SK-N-SH (cell line): Measurements from ENCODE around the gene GDF9.

Source experiments
- CTCF ChIP-seq: fragments of 200-600 bp; sonication (generic); IDR thresholded peaks from 2 replicates; pipeline ENCODE4 v1.6.1; 2017; ENCODE audit warnings: antibody characterized with exemption, mild to moderate bottlenecking, moderate library complexity
- EP300 ChIP-seq, 2 experiments: IDR thresholded peaks; 2 replicates each; pipeline versions ENCODE4 v1.4.0 to v1.6.1; 2012; ENCODE audit warnings: borderline replicate concordance in 1 of 2, low read depth in 1 of 2, low read length in 1 of 2
- EZH2phosphoT487 ChIP-seq: fragments of 200-600 bp; sonication (generic); IDR thresholded peaks from 2 replicates; pipeline ENCODE4 v1.6.1; 2017; ENCODE audit warnings: low read depth, mixed run types, mild to moderate bottlenecking, antibody characterized with exemption, moderate library complexity, borderline replicate concordance
- MAX ChIP-seq: IDR thresholded peaks from 2 replicates; pipeline ENCODE4 v1.4.0; 2012; ENCODE audit warnings: low read depth
- MEF2A ChIP-seq: IDR thresholded peaks from 2 replicates; pipeline ENCODE4 v1.4.0; 2012; ENCODE audit warnings: low read depth, borderline replicate concordance
- PBX3 ChIP-seq: IDR thresholded peaks from 2 replicates; pipeline ENCODE4; 2012
- POLR2AphosphoS5 ChIP-seq: IDR thresholded peaks from 2 replicates; pipeline ENCODE4 v1.6.1; 2012; ENCODE audit warnings: low read depth, low read length
- REST ChIP-seq: IDR thresholded peaks from 2 replicates; pipeline ENCODE4 v1.6.1; 2012; ENCODE audit warnings: mild to moderate bottlenecking, low read depth, low read length, moderate library complexity
- SMC3 ChIP-seq: IDR thresholded peaks from 2 replicates; pipeline ENCODE4 v1.6.1; 2012; ENCODE audit warnings: low read depth, low read length, improper control_type of control experiment
- YY1 ChIP-seq: IDR thresholded peaks from 2 replicates; pipeline ENCODE4 v1.4.0; 2012; ENCODE audit warnings: low read depth, mild to moderate bottlenecking
- ZBTB33 ChIP-seq: IDR thresholded peaks from 2 replicates; pipeline ENCODE4 v1.4.0; 2012; ENCODE audit warnings: low read depth, borderline replicate concordance
- TF ChIP-seq, protein P1 (sequence below): IDR thresholded peaks from 2 replicates; pipeline ENCODE4 v1.4.0; 2012; ENCODE audit warnings: low read depth, borderline replicate concordance

GRCh38 chr5:132826424-132827082 is 39.7 kb downstream of the GDF9 start:
- TF ChIP-seq ZBTB33: no peak
- TF ChIP-seq CTCF: no peak
- TF ChIP-seq EP300 (IDR thresholded peaks at IDR 0.05; ENCODE audit: borderline replicate concordance in 1 of 2, low read depth in 1 of 2, low read length in 1 of 2): no peak
- TF ChIP-seq PBX3: no peak
- TF ChIP-seq POLR2AphosphoS5: no peak
- TF ChIP-seq, protein P1, sequence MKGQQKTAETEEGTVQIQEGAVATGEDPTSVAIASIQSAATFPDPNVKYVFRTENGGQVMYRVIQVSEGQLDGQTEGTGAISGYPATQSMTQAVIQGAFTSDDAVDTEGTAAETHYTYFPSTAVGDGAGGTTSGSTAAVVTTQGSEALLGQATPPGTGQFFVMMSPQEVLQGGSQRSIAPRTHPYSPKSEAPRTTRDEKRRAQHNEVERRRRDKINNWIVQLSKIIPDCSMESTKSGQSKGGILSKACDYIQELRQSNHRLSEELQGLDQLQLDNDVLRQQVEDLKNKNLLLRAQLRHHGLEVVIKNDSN: no peak
- no peak for TF ChIP-seq REST
- TF ChIP-seq YY1: no peak
- no peak for TF ChIP-seq SMC3
- no peak for TF ChIP-seq MEF2A
- no peak for TF ChIP-seq EZH2phosphoT487
- no peak for TF ChIP-seq MAX
